Keratinocyte (primary cell): ENCODE measurements around the gene NAT10. TPM values are rescaled to one million over a fixed set of nuclear protein-coding genes. Genes with fewer than 3 reads are reported as not detected.

Experiments
- DNase-seq: peaks from one replicate; pipeline ENCODE4 v3.0.0-alpha.2; 2011; ENCODE audit warnings: low read depth, missing footprints, low spot score
- FAIRE-seq: peaks from 2 replicates; lab custom pipeline; 2011; peaks lifted over from hg19 to GRCh38; lab: Jason Lieb, UNC
- H2AFZ ChIP-seq: 2 replicates; pipeline ENCODE4 v1.6.0; 2012; ENCODE audit warnings: low read length, control low read depth, inconsistent platforms; ENCODE audit not compliant: control insufficient read depth
- H3K27ac ChIP-seq: 2 replicates; pipeline ENCODE4 v1.5.1; 2011; ENCODE audit warnings: low read length; ENCODE audit not compliant: control insufficient read depth, insufficient read depth
- H3K27me3 ChIP-seq: 3 replicates; pipeline ENCODE4 v1.6.0; 2011; ENCODE audit warnings: low read length; ENCODE audit not compliant: control insufficient read depth, insufficient read depth; ENCODE audit errors: extremely low read depth
- H3K36me3 ChIP-seq, 2 experiments: 2 replicates in 1 of 2; 3 replicates in 1 of 2; pipeline ENCODE4 v1.5.1; 2011; ENCODE audit warnings: low read length in 2 of 2, mild to moderate bottlenecking in 1 of 2; ENCODE audit not compliant: control insufficient read depth in 2 of 2, insufficient read depth in 2 of 2; ENCODE audit errors: extremely low read depth in 1 of 2
- H3K4me1 ChIP-seq: 3 replicates; pipeline ENCODE4 v1.5.1; 2011; ENCODE audit warnings: low read length; ENCODE audit not compliant: control insufficient read depth, insufficient read depth; ENCODE audit errors: extremely low read depth
- H3K4me2 ChIP-seq: 3 replicates; pipeline ENCODE4 v1.6.0; 2011; ENCODE audit warnings: low read depth, low read length; ENCODE audit not compliant: control insufficient read depth, insufficient read depth; ENCODE audit errors: extremely low read depth
- H3K4me3 ChIP-seq, 3 experiments: fragments of 200-600 bp in 1 of 3; sonication (generic) in 1 of 3; 2 replicates in 2 of 3; 3 replicates in 1 of 3; pipeline ENCODE4 v1.5.1; 2011 to 2016; ENCODE audit warnings: low read length in 3 of 3, mild to moderate bottlenecking in 3 of 3, control low read depth in 2 of 3, inconsistent platforms in 1 of 3, low read depth in 1 of 3, mixed read lengths in 1 of 3, mixed run types in 1 of 3, moderate library complexity in 1 of 3; ENCODE audit not compliant: control insufficient read depth in 2 of 3, insufficient read depth in 2 of 3; ENCODE audit errors: extremely low read depth in 1 of 3
- H3K79me2 ChIP-seq: 2 replicates; pipeline ENCODE4 v1.6.0; 2012; ENCODE audit warnings: low read length; ENCODE audit not compliant: control insufficient read depth, insufficient read depth
- H3K9ac ChIP-seq: 3 replicates; pipeline ENCODE4 v1.6.0; 2011; ENCODE audit warnings: low read length; ENCODE audit not compliant: control insufficient read depth, insufficient read depth; ENCODE audit errors: extremely low read depth
- H3K9me1 ChIP-seq: 3 replicates; pipeline ENCODE4 v1.6.0; 2011; ENCODE audit warnings: low read length; ENCODE audit not compliant: control insufficient read depth, insufficient read depth; ENCODE audit errors: extremely low read depth
- H3K9me3 ChIP-seq: 2 replicates; pipeline ENCODE4 v1.5.1; 2012; ENCODE audit warnings: low read depth, low read length; ENCODE audit not compliant: control insufficient read depth
- H4K20me1 ChIP-seq: 3 replicates; pipeline ENCODE4 v1.6.0; 2011; ENCODE audit warnings: low read length; ENCODE audit not compliant: control insufficient read depth, insufficient read depth; ENCODE audit errors: extremely low read depth
- CTCF ChIP-seq, 3 experiments: IDR thresholded peaks in 1 of 3; conservative IDR thresholded peaks in 1 of 3; optimal IDR thresholded peaks in 1 of 3; 2 replicates in 2 of 3; 3 replicates in 1 of 3; pipeline versions ENCODE3 to v1.5.1; 2011; ENCODE audit warnings: low read length in 3 of 3, mild to moderate bottlenecking in 3 of 3, moderate library complexity in 2 of 3, control low read depth in 1 of 3, inconsistent platforms in 1 of 3; ENCODE audit not compliant: insufficient read depth in 2 of 3; ENCODE audit errors: extremely low read depth in 1 of 3
- EZH2 ChIP-seq: IDR thresholded peaks from one replicate; pipeline ENCODE4 v1.6.1; 2012; ENCODE audit warnings: inconsistent platforms, mild to moderate bottlenecking, low read length, moderate library complexity
- dilution Hi-C: fragments of 300-500 bp; cut with MboI; formaldehyde crosslinking; loops from one replicate; pipeline ENCODE4 v1.7.0; 2020; ENCODE audit warnings: low sequenced_read_pairs; ENCODE audit not compliant: extremely low pct_ligation_motif_present
- polyA plus RNA-seq, 5 experiments: library from polyadenylated mRNA; depleted of rRNA in 3 of 5; stranded (reverse) in 3 of 5; stranded (forward) in 1 of 5; unstranded in 1 of 5; fragments of >200 nt; gene quantifications; 1 replicate in 1 of 5; 2 replicates in 3 of 5; 3 replicates in 1 of 5; pipeline versions ENCODE4 v1.2.1 to v1.2.3, GENCODE V29; 2011 to 2012; ENCODE audit warnings: missing spikeins in 2 of 5, low read depth in 1 of 5, low replicate concordance in 1 of 5

Gene NAT10
- polyA plus RNA-seq, 1 donor (not counting 4 experiments of a cell fraction or from before 2014, with no cell fraction given) = 44.0 TPM

DNA sequence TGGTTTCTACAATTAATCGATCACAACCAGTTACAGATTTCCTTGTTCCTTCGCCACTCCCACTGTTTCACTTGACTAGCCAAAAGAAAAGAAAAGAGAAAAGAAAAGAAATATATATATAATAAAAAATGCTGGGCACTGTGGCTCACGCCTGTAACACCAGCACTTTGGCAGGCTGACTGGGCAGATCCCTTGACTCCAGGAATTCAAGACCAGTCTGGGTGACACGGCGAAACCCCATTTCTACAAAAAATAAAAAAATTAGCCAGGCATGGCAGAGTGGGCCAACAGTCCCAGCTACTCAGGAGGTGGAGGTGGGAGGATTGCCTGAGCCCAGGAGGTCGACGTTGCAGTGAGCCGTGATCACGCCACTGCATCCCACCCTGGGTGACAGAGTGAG lies 83.8 kb downstream of the NAT10 start:
- peaks cover 3% of the 10 kb centered on the region for H3K9me1 ChIP-seq
- no peak for TF ChIP-seq CTCF (optimal IDR thresholded peaks at IDR 0.05 in 1 of 3, IDR thresholded peaks at IDR 0.05 in 1 of 3, conservative IDR thresholded peaks at IDR 0.05 in 1 of 3; ENCODE audit: extremely low read depth in 1 of 3, insufficient read depth in 2 of 3, low read length in 3 of 3)
- no peak overlapping the region for H3K9ac ChIP-seq
- no peaks in the 10 kb centered on the region for H3K36me3 ChIP-seq
- FAIRE-seq (no peak), DNase-seq (no peak)
- H2AFZ ChIP-seq = no peak overlapping the region
- no peaks in the 10 kb centered on the region for H3K27me3 ChIP-seq
- no peak overlapping the region for H3K4me2 ChIP-seq
- H3K79me2 ChIP-seq = no peaks in the 10 kb centered on the region
- H3K9me3 ChIP-seq = no peaks in the 10 kb centered on the region
- dilution Hi-C loops = no loop called here
- no peaks in the 10 kb centered on the region for H4K20me1 ChIP-seq
- H3K4me3 ChIP-seq = no peak overlapping the region
- H3K27ac ChIP-seq = no peak overlapping the region
- H3K4me1 ChIP-seq = peaks cover 29% of the 10 kb centered on the region

DNA sequence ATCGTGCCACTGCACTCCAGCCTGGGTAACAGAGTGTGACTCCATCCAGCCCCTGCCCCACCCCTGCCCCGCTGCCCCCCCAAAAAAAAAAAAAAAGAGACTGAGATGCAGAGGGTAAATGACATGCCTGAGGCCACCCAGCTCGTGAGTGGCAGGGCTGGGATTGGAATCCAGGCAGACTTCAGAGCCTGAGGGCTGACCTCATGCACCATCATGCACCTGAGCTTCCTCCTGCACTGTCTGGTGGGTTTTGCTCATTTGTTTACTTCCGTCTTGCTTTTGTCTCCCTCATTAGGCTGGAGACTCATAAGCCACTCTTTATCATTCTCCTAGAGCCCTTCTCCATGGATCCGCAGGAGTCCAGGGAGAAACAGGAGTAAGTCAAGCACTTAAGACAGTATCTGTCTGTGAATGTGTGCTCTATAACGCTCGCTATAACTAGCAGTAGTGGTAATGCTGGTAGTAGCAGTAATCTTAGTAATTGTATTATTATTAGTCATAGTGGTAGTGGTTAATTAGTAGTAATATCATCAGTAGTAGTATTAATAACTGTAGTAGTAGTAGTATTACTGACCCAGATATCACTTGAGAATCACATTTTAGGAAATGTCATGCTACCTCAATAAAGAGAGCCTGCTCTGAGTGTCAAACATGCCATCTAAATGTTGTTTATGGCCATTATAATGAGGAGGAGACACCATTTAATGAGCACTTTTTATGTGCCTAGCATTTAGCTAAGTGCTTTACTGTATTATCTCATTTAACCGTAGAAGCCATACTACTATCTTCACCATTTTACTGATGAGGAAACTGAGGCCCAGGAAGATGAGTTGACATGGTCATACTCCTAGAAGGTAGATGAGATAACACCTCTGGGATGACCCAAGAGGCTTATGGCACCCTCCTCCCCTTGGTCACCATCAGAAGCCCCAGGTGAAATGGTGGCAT lies 85.0 kb downstream of the NAT10 start:
- H3K4me3 ChIP-seq = no peak overlapping the region
- H4K20me1 ChIP-seq = no peaks in the 10 kb centered on the region
- FAIRE-seq (no peak), DNase-seq (no peak)
- H3K4me1 ChIP-seq = peaks cover 27% of the 10 kb centered on the region
- H2AFZ ChIP-seq = no peak overlapping the region
- H3K9me1 ChIP-seq = peaks cover 3% of the 10 kb centered on the region
- no peak overlapping the region for H3K9ac ChIP-seq
- H3K27ac ChIP-seq = no peak overlapping the region
- no peaks in the 10 kb centered on the region for H3K36me3 ChIP-seq
- no peaks in the 10 kb centered on the region for H3K27me3 ChIP-seq
- H3K4me2 ChIP-seq = no peak overlapping the region
- TF ChIP-seq EZH2 = no peak
- TF ChIP-seq CTCF (optimal IDR thresholded peaks at IDR 0.05 in 1 of 3, IDR thresholded peaks at IDR 0.05 in 1 of 3, conservative IDR thresholded peaks at IDR 0.05 in 1 of 3; ENCODE audit: extremely low read depth in 1 of 3, insufficient read depth in 2 of 3, low read length in 3 of 3) = no peak
- no peaks in the 10 kb centered on the region for H3K9me3 ChIP-seq
- no peaks in the 10 kb centered on the region for H3K79me2 ChIP-seq
- dilution Hi-C loops = no loop called here
